Stimulated activated naive CD4-positive, alpha-beta T cell treated with Interleukin-2 at 50 U/mL for 16 hours (primary cell): ENCODE data around the gene ZNF230.

ENCODE experiments used
- DNase-seq: peaks from one replicate; lab custom pipeline; 2025; lab: John Stamatoyannopoulos, UW

The ZNF230 gene

DNA sequence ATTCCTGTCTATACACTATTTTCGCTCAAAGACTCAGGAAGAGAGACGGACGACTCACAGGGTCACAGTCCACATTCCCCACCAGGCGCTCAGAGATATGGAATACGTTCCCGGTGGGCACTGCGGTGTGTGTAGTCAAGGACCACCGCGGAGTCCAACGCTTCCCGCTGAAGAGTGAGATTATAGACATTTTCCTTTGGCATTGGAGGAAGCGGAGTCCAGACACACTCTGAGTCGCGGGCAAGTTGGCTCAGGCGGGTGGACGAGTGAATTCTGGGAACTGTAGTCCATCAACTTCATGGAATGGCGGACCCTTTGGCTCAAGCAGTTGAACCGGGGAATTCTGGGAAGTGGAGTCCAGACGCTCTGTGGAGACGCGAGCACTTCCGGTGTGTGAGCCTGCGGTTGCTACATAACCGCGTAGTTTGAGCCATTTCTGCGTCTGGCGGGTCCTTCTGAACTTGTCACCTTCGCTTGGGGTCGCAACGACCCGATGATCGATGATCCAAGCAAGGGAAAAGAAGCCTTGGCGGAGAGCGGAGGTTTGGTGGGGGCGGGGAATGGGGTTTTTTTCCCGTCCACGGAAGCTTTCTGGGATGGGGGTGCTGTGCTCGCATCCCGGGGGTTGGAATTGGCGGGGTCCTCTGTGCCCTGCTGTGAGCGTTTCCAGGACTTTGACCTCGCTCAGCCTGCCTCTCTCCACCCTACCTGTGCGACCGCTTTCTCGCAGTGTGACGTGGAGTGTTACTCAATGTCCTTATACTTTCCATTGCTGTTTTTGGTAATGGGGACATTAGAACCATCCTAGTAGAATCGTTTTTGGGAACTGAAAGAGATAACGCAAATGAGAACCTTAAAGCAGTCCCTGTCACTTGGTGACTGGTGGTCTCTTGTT lies at the start of gene ZNF230:
ZNF230 (plus strand) TSS at position 392 of the 895 bp plus-strand sequence. CDS start 4,122 bp downstream, outside the sequence.
- DNase-seq: peak; percentile 79

- no peak for DNase-seq
Measured at GRCh38 chr19:43956827-43957226, 45.9 kb upstream of the ZNF230 start.

GRCh38 chr19:43957891-43958290 lies 44.9 kb upstream of the ZNF230 start:
- DNase-seq: no peak

DNA sequence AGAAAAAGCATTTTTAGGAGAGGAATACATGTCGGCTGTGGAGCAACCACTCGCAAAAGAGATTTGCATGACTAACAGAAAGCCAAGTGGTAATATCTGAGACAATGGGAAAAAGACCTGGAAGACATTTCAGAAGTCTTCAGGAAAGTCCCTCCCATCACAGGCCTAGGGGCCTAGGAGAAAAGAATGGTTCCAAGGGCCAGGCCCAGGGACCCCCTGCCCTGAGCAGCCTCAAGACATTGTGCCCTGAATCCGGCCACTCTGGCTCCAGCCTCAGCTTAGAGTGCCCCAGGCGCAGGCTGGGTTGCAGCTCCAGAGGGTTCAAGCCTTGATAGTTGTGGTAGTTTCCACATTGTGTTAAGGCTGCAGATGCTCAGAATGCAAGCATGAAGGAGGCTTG lies 42.3 kb upstream of the ZNF230 start:
- no peak for DNase-seq

- no peak for DNase-seq
Measured at GRCh38 chr19:43966079-43966694, 36.6 kb upstream of the ZNF230 start.

GRCh38 chr19:43976732-43977131 lies 26.0 kb upstream of the ZNF230 start:
- no peak for DNase-seq

DNA sequence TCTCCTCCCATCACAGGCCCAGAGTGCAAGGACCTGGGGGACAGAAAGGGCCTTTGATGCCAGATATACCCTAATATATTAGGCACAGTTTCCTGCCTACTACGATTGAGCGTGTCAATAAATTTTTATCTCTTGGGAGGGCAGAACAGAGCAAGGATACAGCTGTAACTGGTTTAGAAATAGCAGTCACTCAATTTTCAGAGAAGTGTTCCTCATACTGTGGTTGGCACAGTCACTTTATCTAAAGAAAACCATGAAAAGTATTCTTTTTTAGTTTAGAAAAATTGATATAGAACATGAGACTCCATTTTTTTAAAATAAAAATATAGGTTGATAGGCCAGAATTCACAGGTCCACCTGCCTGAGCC lies 19.2 kb upstream of the ZNF230 start:
- DNase-seq: no peak

DNA sequence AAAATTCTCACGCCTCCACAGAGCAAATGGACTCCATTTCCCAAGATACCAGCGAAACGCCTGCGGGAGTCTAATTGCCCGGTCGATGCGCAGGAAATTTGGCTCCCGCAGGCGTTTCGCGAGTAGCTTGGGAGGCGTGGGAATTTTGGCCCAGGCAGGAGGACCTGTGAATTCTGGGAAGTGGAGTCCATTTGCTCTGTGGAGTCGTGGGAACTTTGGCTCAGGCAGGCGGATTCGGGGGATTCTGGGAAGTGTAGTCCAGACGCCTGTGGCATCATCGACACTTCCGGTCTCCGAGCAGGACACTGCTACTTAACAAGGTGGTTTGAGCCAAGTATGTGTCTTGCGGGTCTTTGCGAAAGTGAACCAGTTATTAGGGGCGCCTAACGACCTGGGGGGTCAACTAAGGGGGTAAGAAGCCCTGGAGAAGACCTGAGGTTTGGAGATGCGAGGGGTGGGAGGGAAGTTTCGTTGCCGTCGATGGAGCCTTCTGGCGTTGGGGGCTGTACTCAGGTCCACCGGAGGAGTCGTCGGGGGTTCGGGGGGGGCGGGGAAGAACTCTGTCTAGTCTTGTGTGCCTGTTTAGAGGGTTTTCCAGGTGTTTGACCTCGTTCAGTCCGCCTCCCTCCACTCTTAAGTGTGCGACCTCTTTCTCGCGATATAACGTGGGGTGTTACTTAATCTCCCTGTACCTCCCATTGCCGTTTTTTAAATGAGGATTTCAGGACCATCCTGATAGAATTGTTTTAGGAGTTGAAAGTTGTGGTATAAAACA lies 18.7 kb upstream of the ZNF230 start, which contains the start of gene ZNF155:
ZNF155 (plus strand) TSS at position 277 of the 775 bp plus-strand sequence. CDS start 4,356 bp downstream, outside the sequence.
- DNase-seq: peak; percentile 64

DNA sequence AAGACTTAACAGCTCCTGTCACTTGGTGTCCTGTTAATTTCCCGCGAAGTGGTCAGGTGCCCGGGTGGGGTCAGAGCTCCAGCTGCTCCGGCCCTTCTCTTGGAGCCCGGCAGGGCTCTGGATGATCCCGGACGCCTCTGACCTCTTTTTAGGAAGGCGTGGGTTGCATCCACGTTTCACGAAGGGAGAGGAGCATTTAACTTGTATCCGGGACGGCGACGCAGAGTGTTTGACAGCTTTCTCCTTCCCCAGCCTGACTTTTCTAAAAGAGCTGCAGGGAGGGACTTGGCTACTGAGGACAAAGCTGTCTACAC lies 18.1 kb upstream of the ZNF230 start:
- no peak for DNase-seq

DNA sequence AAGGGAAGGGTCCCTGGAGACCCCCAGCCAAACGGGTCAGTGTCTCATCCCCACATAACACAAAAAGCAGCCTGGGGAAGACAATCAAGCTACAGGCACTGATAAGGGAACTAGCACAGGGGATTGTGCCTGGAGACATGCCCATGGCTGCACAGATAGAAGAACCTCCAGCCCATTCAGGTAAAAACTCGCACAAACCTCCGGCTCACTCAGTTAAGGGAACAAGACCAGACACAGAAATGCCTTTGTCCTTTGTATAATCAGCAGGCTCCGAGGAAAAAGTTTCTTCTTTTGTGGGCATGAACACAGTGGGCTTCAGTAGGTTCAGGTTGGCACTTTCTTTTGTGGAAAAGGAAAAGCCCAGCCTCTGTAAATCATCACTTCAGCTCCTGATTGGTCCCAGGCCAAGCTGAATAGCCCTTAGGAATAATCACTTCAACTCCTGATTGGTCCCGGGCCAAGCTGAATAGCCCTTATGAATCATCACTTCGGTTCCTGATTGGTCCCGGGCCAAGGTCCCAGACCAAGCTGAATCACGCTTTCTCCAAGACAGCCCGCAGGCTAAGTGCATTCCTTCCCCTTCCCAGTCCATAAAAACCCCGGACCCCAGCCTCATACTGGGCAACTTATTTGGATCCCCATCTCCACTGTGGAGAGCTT lies 5.0 kb upstream of the ZNF230 start:
- DNase-seq: no peak

DNA sequence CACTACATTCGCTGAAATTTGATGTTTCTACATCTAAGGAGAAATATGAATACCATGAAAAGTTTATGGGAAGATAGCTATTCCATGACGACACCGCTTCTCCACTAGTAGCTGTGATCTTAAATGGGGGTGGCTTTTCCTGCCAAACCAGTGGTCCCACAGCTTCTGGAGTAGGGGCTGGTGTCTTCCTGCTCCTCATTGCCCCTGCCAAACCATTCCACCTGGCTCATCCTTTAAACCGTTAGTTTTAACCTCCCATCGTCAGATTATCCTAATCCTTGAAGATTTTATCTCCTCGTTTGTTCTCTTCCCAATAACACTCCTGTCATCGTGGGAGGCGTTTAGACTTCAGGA lies 568 bp upstream of the ZNF230 start:
- no peak for DNase-seq

GRCh38 chr19:44003461-44004009 lies 778 bp downstream of the ZNF230 start:
- DNase-seq: no peak

- no peak for DNase-seq
Measured at GRCh38 chr19:44005973-44006372, 3.2 kb downstream of the ZNF230 start.

DNA sequence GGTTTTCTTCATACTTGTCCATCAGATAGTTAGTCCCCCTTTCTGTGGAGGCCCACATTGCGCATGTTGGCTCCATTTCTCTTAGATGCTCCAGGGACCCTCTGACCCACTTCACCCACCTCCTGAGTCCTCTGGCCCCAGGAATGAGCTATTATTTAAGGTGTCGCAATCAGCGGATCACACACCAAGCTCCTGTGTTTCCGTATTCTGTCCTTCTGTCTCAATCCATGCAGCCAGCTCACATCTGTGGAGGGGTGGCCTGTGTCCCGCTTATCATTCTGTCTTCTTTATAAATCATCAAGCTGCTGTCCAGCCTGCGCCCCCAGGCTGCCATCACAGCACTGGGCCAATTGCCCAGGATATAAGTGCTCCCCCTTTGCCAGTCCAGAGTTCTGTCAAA lies 4.7 kb downstream of the ZNF230 start:
- no peak for DNase-seq

GRCh38 chr19:44010468-44010867 lies 7.7 kb downstream of the ZNF230 start:
- no peak for DNase-seq

GRCh38 chr19:44019498-44019897 lies 16.7 kb downstream of the ZNF230 start:
- DNase-seq: no peak

DNA sequence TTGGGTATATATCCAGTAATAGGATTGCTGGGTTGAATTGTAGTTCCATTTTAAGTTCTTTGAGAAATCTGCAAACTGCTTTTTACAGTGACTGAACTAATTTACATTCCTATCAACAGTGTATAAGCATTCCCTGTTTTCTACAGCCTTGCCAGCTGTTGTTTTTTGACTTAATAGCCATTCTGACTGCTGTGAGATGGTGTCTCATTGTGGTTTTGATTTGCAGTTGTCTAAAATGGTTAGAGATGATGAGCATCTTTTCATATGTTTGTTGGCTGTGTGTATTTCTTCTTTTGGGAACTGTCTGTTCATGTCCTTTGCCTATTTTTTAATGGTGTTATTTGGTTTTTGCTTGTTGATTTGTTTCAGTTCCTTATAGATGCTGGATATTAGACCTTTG lies 18.5 kb downstream of the ZNF230 start:
- DNase-seq: no peak

DNA sequence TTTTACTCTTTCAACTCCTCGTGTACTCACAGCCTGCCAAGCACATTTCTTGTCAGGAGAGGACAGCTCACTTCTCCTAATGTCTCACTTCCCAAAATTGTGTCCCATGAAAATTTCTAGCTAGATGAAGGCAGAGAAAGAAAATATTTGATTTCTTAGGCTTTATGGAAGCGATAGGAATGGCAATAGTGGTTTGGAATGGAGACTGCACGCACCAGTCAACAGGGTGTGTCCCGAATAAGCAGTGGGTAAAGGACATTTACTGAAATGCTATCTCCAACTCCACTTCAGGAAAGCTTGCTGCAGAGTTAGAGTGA lies 22.1 kb downstream of the ZNF230 start:
- DNase-seq: no peak

- peak; percentile 78 for DNase-seq
Measured at GRCh38 chr19:44025217-44025936, 22.6 kb downstream of the ZNF230 start, which contains the start of gene ZNF222. Gene ZNF222 (plus strand): TSS chr19:44025379. CDS start chr19:44025437, 58 bp downstream.

DNA sequence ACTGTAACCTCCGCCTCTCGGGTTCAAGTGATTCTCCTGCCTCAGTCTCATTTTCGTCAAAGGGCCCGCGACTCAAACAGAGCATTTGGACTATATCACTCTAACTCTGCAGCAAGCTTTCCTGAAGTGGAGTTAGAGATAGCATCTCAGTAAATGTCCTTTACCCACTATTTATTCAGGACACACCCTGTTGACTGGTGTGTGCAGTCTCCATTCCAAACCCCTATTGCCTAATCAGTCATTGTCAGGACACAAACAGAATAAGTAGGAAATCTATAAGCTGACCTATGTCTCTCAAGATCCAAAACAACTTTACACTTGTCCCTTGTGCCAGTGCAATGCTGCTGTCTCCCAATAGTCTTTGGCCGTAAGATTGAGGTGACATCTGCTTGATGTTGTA lies 23.9 kb downstream of the ZNF230 start:
- DNase-seq: no peak

DNA sequence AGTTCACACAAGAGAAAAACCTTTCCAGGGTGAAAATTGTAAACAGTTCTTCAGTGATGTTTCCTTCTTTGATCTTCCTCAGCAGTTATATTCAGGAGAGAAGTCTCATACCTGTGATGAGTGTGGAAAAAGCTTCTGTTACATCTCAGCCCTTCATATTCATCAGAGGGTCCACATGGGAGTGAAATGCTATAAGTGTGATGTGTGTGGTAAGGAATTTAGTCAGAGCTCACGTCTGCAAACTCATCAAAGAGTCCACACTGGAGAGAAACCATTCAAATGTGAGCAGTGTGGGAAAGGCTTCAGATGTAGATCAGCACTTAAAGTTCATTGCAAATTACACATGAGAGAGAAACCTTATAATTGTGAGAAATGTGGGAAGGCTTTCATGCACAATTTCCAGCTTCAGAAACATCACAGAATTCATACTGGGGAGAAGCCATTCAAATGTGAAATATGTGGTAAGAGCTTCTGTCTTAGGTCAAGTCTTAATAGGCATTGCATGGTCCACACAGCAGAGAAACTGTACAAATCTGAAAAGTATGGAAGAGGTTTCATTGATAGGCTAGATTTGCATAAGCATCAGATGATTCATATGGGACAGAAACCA lies 29.3 kb downstream of the ZNF230 start:
- DNase-seq: no peak
